HFFc6 (cell line): ENCODE data around the gene ROM1. TPM values are rescaled to one million over a fixed set of nuclear protein-coding genes. Genes with fewer than 3 reads are reported as not detected.
"Not testable (repeated sequence)": the region's sequence is repeated elsewhere in the genome, so short reads cannot be mapped to it uniquely, and the experiment has no call there.

Experiments
- DNase-seq: peaks from one replicate; pipeline ENCODE4 v3.0.0-alpha.2; 2018
- H3K27ac Mint-ChIP-seq: 2 replicates; pipeline ENCODE4 v1.8.0; 2020; ENCODE audit warnings: mild to moderate bottlenecking, mixed read lengths
- H3K27me3 Mint-ChIP-seq: 2 replicates; pipeline ENCODE4 v1.8.0; 2021; ENCODE audit warnings: mild to moderate bottlenecking, moderate library complexity, mixed read lengths; ENCODE audit not compliant: insufficient read depth
- H3K36me3 Mint-ChIP-seq: 2 replicates; pipeline ENCODE4 v1.8.0; 2021; ENCODE audit warnings: low read depth, mixed read lengths
- H3K4me1 Mint-ChIP-seq: 2 replicates; pipeline ENCODE4 v1.8.0; 2020; ENCODE audit warnings: low read depth, mixed read lengths
- H3K4me3 Mint-ChIP-seq: 2 replicates; pipeline ENCODE4 v1.8.0; 2020; ENCODE audit warnings: mild to moderate bottlenecking, moderate library complexity, mixed read lengths
- H3K9me3 Mint-ChIP-seq: 2 replicates; pipeline ENCODE4 v1.8.0; 2020; ENCODE audit warnings: mild to moderate bottlenecking, mixed read lengths
- CTCF ChIP-seq: fragments of 200-600 bp; sonication (generic); IDR thresholded peaks from 2 replicates; pipeline ENCODE4 v1.5.0; 2021; ENCODE audit warnings: antibody characterized with exemption, mild to moderate bottlenecking
- total RNA-seq, 6 experiments: library from RNA; stranded (reverse); fragmentation: NEBNext Ultra II Directional; extraction: Animal tissue kit (Norgen Biotek cat#: 25700); gene quantifications; 2 replicates in 1 of 6; 3 replicates in 5 of 6; pipeline ENCODE4 v1.2.3, GENCODE V29; 2021

ROM1 gene
- total RNA-seq, 6 experiments from 2014 or later: 2.3 to 4.8 (median 3.2) TPM

- Mint-ChIP-seq H3K27me3 (peaks cover 5% of the 10 kb centered on the region), H3K36me3 (peaks cover 4% of the 10 kb centered on the region; the same call in 1 of the 2 replicates), H3K9me3 (no peaks in the 10 kb centered on the region), H3K4me3 (no peak overlapping the region), H3K4me1 (peaks cover 30% of the 10 kb centered on the region), H3K27ac (no peak overlapping the region)
- no peak for DNase-seq
- no peak for TF ChIP-seq CTCF
Observed at GRCh38 chr11:62615521-62615920, 2.5 kb downstream of the ROM1 start.

- not testable (repeated sequence) for H3K27me3 Mint-ChIP-seq, DNase-seq, H3K4me3 Mint-ChIP-seq, H3K9me3 Mint-ChIP-seq, H3K36me3 Mint-ChIP-seq, H3K27ac Mint-ChIP-seq
- peaks cover 30% of the 10 kb centered on the region for H3K4me1 Mint-ChIP-seq
Observed at GRCh38 chr11:62616957-62617356, 3.9 kb downstream of the ROM1 start.

- Mint-ChIP-seq H3K27ac (peak overlapping the region; percentile 88), H3K4me3 (peak overlapping the region; percentile 92), H3K4me1 (peaks cover 22% of the 10 kb centered on the region), H3K27me3 (no peaks in the 10 kb centered on the region; the same call in 1 of the 2 replicates), H3K36me3 (peaks cover 21% of the 10 kb centered on the region; the same call in 1 of the 2 replicates), H3K9me3 (no peaks in the 10 kb centered on the region)
- no peak for DNase-seq
- TF ChIP-seq CTCF: no peak
Observed at GRCh38 chr11:62621027-62621566, 8.0 kb downstream of the ROM1 start.

GRCh38 chr11:62621567-62622470 lies 8.8 kb downstream of the ROM1 start, which contains the start of gene B3GAT3:
Gene B3GAT3, minus strand, starts transcription at chr11:62621986. Its CDS starts 39 bp downstream, at chr11:62621947.
- Mint-ChIP-seq H3K4me3 (peak within 1 kb of the TSS; percentile 92), H3K27ac (peak within 1 kb of the TSS; percentile 94), H3K27me3 (no peaks in the 10 kb centered on the region; the same call in 1 of the 2 replicates), H3K9me3 (no peaks in the 10 kb centered on the region), H3K4me1 (peaks cover 22% of the 10 kb centered on the region), H3K36me3 (peaks cover 22% of the 10 kb centered on the region)
- DNase-seq: peak; percentile 98
- TF ChIP-seq CTCF: peak; percentile 16; the same call in 1 of the 2 replicates

GRCh38 chr11:62622476-62623089 lies 9.5 kb downstream of the ROM1 start:
- Mint-ChIP-seq H3K36me3 (peaks cover 28% of the 10 kb centered on the region), H3K4me3 (peak overlapping the region; percentile 92)

More at GRCh38 chr11:62622476-62623089, 9.5 kb downstream of the ROM1 start:
- peaks cover 22% of the 10 kb centered on the region for H3K4me1 Mint-ChIP-seq
- no peaks in the 10 kb centered on the region; the same call in 1 of the 2 replicates for H3K27me3 Mint-ChIP-seq
- H3K27ac Mint-ChIP-seq: peak overlapping the region; percentile 94
- no peak for DNase-seq
- H3K9me3 Mint-ChIP-seq: no peaks in the 10 kb centered on the region
- TF ChIP-seq CTCF: no peak
